IPS-11a (cell line): ENCODE data around the gene KIAA1755.
A peak's percentile ranks its signal among the peaks of the same experiment; 100 is the strongest.

Source experiments
- H3K4me3 ChIP-seq: one replicate; pipeline ENCODE4 v1.5.1; 2013; ENCODE audit warnings: low read depth, low read length, control low read depth

Gene KIAA1755

GRCh38 chr20:38168791-38169589, 91.5 kb downstream of the KIAA1755 start:
- H3K4me3 ChIP-seq: no peak overlapping the region

- H3K4me3 ChIP-seq: no peak overlapping the region
These were observed 92.4 kb downstream of the KIAA1755 start for GRCh38 chr20:38167851-38168760.

- no peak overlapping the region for H3K4me3 ChIP-seq
These were observed 93.1 kb downstream of the KIAA1755 start for GRCh38 chr20:38167328-38167850.

- no peak overlapping the region for H3K4me3 ChIP-seq
These were observed 93.8 kb downstream of the KIAA1755 start for GRCh38 chr20:38166703-38167233.

GRCh38 chr20:38165966-38166702, 94.4 kb downstream of the KIAA1755 start:
- H3K4me3 ChIP-seq: no peak overlapping the region

GRCh38 chr20:38165089-38165965, 95.2 kb downstream of the KIAA1755 start, which contains the start of gene TGM2:
TSS of gene TGM2 (minus strand) at chr20:38165270. CDS start at chr20:38165198, 72 bp downstream.
- peak within 1 kb of the TSS; percentile 18 for H3K4me3 ChIP-seq

GRCh38 chr20:38164624-38165088, 95.9 kb downstream of the KIAA1755 start:
- peak overlapping the region; percentile 18 for H3K4me3 ChIP-seq

GRCh38 chr20:38164069-38164468, 96.5 kb downstream of the KIAA1755 start:
- H3K4me3 ChIP-seq: no peak overlapping the region

GRCh38 chr20:38162878-38163875, 97.4 kb downstream of the KIAA1755 start:
- no peak overlapping the region for H3K4me3 ChIP-seq

GRCh38 chr20:38162149-38162548, 98.4 kb downstream of the KIAA1755 start:
- no peak overlapping the region for H3K4me3 ChIP-seq

- H3K4me3 ChIP-seq: no peak overlapping the region
These were observed 99.1 kb downstream of the KIAA1755 start for GRCh38 chr20:38161412-38161774.
